ENCODE data around the gene DALRD3. TPM values are rescaled to one million over a fixed set of nuclear protein-coding genes. Genes with fewer than 3 reads are reported as not detected.

The DALRD3 gene
- total RNA-seq, 1 experiment from 2014 or later: 42.9 TPM

GRCh38 chr3:48970586-48970985, 47.8 kb downstream of the DALRD3 start:
- TF ChIP-seq MAX (IDR thresholded peaks at IDR 0.05): no peak
- TF ChIP-seq FOSL1 (IDR thresholded peaks at IDR 0.05; ENCODE audit: low read depth): no peak
- TF ChIP-seq YY1 (IDR thresholded peaks at IDR 0.05; ENCODE audit: extremely low read depth, insufficient replicate concordance, low read depth, low read length): no peak
- TF ChIP-seq TCF7L2 (IDR thresholded peaks at IDR 0.05; ENCODE audit: borderline replicate concordance, extremely low read depth, insufficient read depth, insufficient read length): no peak
- TF ChIP-seq CBX3 (IDR thresholded peaks at IDR 0.05; ENCODE audit: low read depth): no peak
- no peak for TF ChIP-seq REST (IDR thresholded peaks at IDR 0.05; ENCODE audit: low read depth)
- TF ChIP-seq ZFX (IDR thresholded peaks at IDR 0.05): no peak
- TF ChIP-seq ZBTB33 (IDR thresholded peaks at IDR 0.05; ENCODE audit: extremely low read depth, insufficient replicate concordance, low read length): no peak
- no peak for TF ChIP-seq CEBPB (IDR thresholded peaks at IDR 0.05; ENCODE audit: low read depth)
- TF ChIP-seq SRF (IDR thresholded peaks at IDR 0.05; ENCODE audit: low read depth): no peak
- TF ChIP-seq EGR1 (IDR thresholded peaks at IDR 0.05; ENCODE audit: low read depth): no peak
- TF ChIP-seq JUND (IDR thresholded peaks at IDR 0.05): no peak
- TF ChIP-seq EZH2phosphoT487 (IDR thresholded peaks at IDR 0.05; ENCODE audit: borderline replicate concordance): no peak
- TF ChIP-seq ZNF274 (IDR thresholded peaks at IDR 0.05; ENCODE audit: low read depth, low read length): no peak
- no peak for TF ChIP-seq ELF1 (IDR thresholded peaks at IDR 0.05; ENCODE audit: borderline replicate concordance, low read depth)
- TF ChIP-seq EZH2 (IDR thresholded peaks at IDR 0.05): no peak
- H3K36me3 ChIP-seq (ENCODE audit: control insufficient read depth in 1 of 2, insufficient read depth in 2 of 2, low read length in 2 of 2): peaks cover 41 to 67% of the 10 kb centered on the region in 2 experiments
- no peaks in the 10 kb centered on the region for H3K9me2 ChIP-seq (ENCODE audit: insufficient read depth)
- intact Hi-C loops (cut with micrococcal nuclease): no loop called here
- BruUV-seq (replicated peaks): no TSS peak
- no peak overlapping the region for H3K9ac ChIP-seq (ENCODE audit: low read length)
- H2AFZ ChIP-seq (ENCODE audit: low read depth, low read length, poor library complexity, severe bottlenecking): no peak overlapping the region
- RAD21 ChIA-PET (ENCODE audit: low non-redundant PET in 1 of 2, low total read pairs in 2 of 2, uncharacterized antibody in 2 of 2, unreplicated experiment in 2 of 2): no interaction called here
- ATAC-seq: no peak
- no peaks in the 10 kb centered on the region for H3K9me3 ChIP-seq (ENCODE audit: control insufficient read depth in 1 of 2, insufficient read depth in 1 of 2, low read depth in 1 of 2, low read length in 2 of 2)
- H3K4me1 ChIP-seq (ENCODE audit: control insufficient read depth in 1 of 2, insufficient read depth in 2 of 2, low read length in 2 of 2): no peaks in the 10 kb centered on the region
- no peak overlapping the region for H3K4me3 ChIP-seq (replicated peaks in 1 of 2; ENCODE audit: low read depth in 1 of 2, low read length in 2 of 2)
- CTCF ChIA-PET: interaction anchor here (1.5 kb wide), 1 partner anchor 17 kb away, joined by 5 read pairs; no protein-coding TSS in a partner anchor
- H3K4me2 ChIP-seq (ENCODE audit: low read length): no peak overlapping the region
- no peak for DNase-seq (ENCODE audit: low read depth, low spot score)
- H3K79me2 ChIP-seq (ENCODE audit: insufficient read depth, low read length): peaks cover 4% of the 10 kb centered on the region
- H3K27me3 ChIP-seq (ENCODE audit: insufficient read depth, low read length): no peaks in the 10 kb centered on the region
- no peaks in the 10 kb centered on the region for H4K20me1 ChIP-seq (ENCODE audit: insufficient read depth)
- H3K27ac ChIP-seq (ENCODE audit: low read depth, low read length): no peak overlapping the region
- POLR2A ChIA-PET: interaction anchor here (0.6 kb wide), 1 partner anchor 11 kb away, joined by 3 read pairs; no protein-coding TSS in a partner anchor

Measured in HCT116 (cell line).